WTC11 (cell line): ENCODE data around the gene FRMD4A. TPM values are rescaled to one million over a fixed set of nuclear protein-coding genes. Genes with fewer than 3 reads are reported as not detected.

ENCODE experiments used
- ATAC-seq: fragments of 200-7000 bp; cut with Tn5 transposase; 2 replicates; pipeline ENCODE4 v1.10.0; 2021; ENCODE audit warnings: mild to moderate bottlenecking, moderate library complexity
- CTCF ChIA-PET: fragments of 300-600 bp; sonication (Branson Sonifier 250); formaldehyde crosslinking; loops from one replicate; lab custom pipeline; 2021; ENCODE audit warnings: antibody characterized with exemption; lab: Charles Lee
- POLR2A ChIA-PET: fragments of 350-600 bp; sonication (Branson Sonifier 250); formaldehyde crosslinking; loops from one replicate; lab custom pipeline; 2021; ENCODE audit warnings: antibody characterized with exemption; lab: Charles Lee
- DNase-seq: peaks from one replicate; pipeline ENCODE4 v3.0.0; 2021; ENCODE audit warnings: low spot score
- H3K27ac Mint-ChIP-seq: 2 replicates; pipeline ENCODE4 v1.8.0; 2021; ENCODE audit warnings: mixed read lengths
- H3K27me3 Mint-ChIP-seq: 2 replicates; pipeline ENCODE4 v1.8.0; 2021; ENCODE audit warnings: low read depth, mild to moderate bottlenecking, moderate library complexity, mixed read lengths
- H3K36me3 Mint-ChIP-seq: 2 replicates; pipeline ENCODE4 v1.8.0; 2021; ENCODE audit warnings: mixed read lengths
- H3K4me1 Mint-ChIP-seq: 2 replicates; pipeline ENCODE4 v1.8.0; 2022; ENCODE audit warnings: mixed read lengths
- H3K4me3 Mint-ChIP-seq: 2 replicates; pipeline ENCODE4 v1.8.0; 2021; ENCODE audit warnings: mild to moderate bottlenecking, moderate library complexity, mixed read lengths
- H3K9me3 Mint-ChIP-seq: 2 replicates; pipeline ENCODE4 v1.8.0; 2021; ENCODE audit warnings: mixed read lengths
- CREB1 ChIP-seq: sonication (generic); formaldehyde crosslinking; IDR thresholded peaks from 2 replicates; pipeline ENCODE4 v1.8.0; 2023; ENCODE audit warnings: mild to moderate bottlenecking, missing genetic modification reagents
- ELF4 ChIP-seq: sonication (generic); formaldehyde crosslinking; IDR thresholded peaks from 2 replicates; pipeline ENCODE4 v1.8.1; 2022; ENCODE audit warnings: low read depth, mild to moderate bottlenecking, moderate library complexity, missing genetic modification reagents
- ESRRA ChIP-seq: sonication (generic); formaldehyde crosslinking; IDR thresholded peaks from 2 replicates; pipeline ENCODE4 v1.8.1; 2022; ENCODE audit warnings: mild to moderate bottlenecking, missing genetic modification reagents, borderline replicate concordance
- JUN ChIP-seq: sonication (generic); formaldehyde crosslinking; IDR thresholded peaks from 2 replicates; pipeline ENCODE4 v1.8.0; 2023; ENCODE audit warnings: mild to moderate bottlenecking, missing genetic modification reagents
- KAT7 ChIP-seq: sonication (generic); formaldehyde crosslinking; IDR thresholded peaks from 2 replicates; pipeline ENCODE4 v1.8.1; 2023; ENCODE audit warnings: missing genetic modification reagents, mild to moderate bottlenecking, borderline replicate concordance
- NFE2L1 ChIP-seq: sonication (generic); formaldehyde crosslinking; IDR thresholded peaks from 2 replicates; pipeline ENCODE4 v1.8.1; 2023; ENCODE audit warnings: missing genetic modification reagents
- PRRX2 ChIP-seq: fragments of 250-450 bp; sonication (Bioruptor Pico); IDR thresholded peaks from 2 replicates; pipeline ENCODE4 v1.8.0; 2021; ENCODE audit warnings: mild to moderate bottlenecking
- RORB ChIP-seq: fragments of 250-450 bp; sonication (Bioruptor Pico); IDR thresholded peaks from 2 replicates; pipeline ENCODE4 v1.9.0; 2021; ENCODE audit warnings: mild to moderate bottlenecking
- SOX15 ChIP-seq: fragments of 250-450 bp; sonication (Bioruptor Pico); IDR thresholded peaks from 2 replicates; pipeline ENCODE4 v1.9.0; 2021; ENCODE audit warnings: mild to moderate bottlenecking
- TEAD1 ChIP-seq: sonication (generic); formaldehyde crosslinking; IDR thresholded peaks from 2 replicates; pipeline ENCODE4 v1.8.0; 2022; ENCODE audit warnings: mild to moderate bottlenecking, missing genetic modification reagents
- ZBTB21 ChIP-seq: sonication (generic); formaldehyde crosslinking; IDR thresholded peaks from 2 replicates; pipeline ENCODE4 v1.8.1; 2023; ENCODE audit warnings: mild to moderate bottlenecking, missing genetic modification reagents, borderline replicate concordance
- ZNF138 ChIP-seq: sonication (generic); formaldehyde crosslinking; conservative IDR thresholded peaks from 2 replicates; pipeline ENCODE4 v1.8.1; 2022; ENCODE audit warnings: mild to moderate bottlenecking, moderate library complexity, missing genetic modification reagents
- total RNA-seq: library from RNA; stranded (reverse); gene quantifications from 3 replicates; pipeline ENCODE4 v1.2.3, GENCODE V29; 2021
- TF ChIP-seq, protein P1 (sequence below): sonication (generic); formaldehyde crosslinking; IDR thresholded peaks from 2 replicates; pipeline ENCODE4 v1.8.0; 2023; ENCODE audit warnings: missing genetic modification reagents, mild to moderate bottlenecking, borderline replicate concordance
- TF ChIP-seq, protein P2 (sequence below): sonication (generic); formaldehyde crosslinking; IDR thresholded peaks from 2 replicates; pipeline ENCODE4 v1.8.1; 2023; ENCODE audit warnings: mild to moderate bottlenecking, moderate library complexity, missing genetic modification reagents
- TF ChIP-seq, protein P3 (sequence below): fragments of 250-450 bp; sonication (Bioruptor Pico); IDR thresholded peaks from 2 replicates; pipeline ENCODE4 v1.9.0; 2021; ENCODE audit warnings: moderate library complexity, mild to moderate bottlenecking, inconsistent platforms, borderline replicate concordance
- TF ChIP-seq, protein P4 (sequence below): sonication (generic); formaldehyde crosslinking; IDR thresholded peaks from 2 replicates; pipeline ENCODE4 v1.8.1; 2023; ENCODE audit warnings: mild to moderate bottlenecking, missing genetic modification reagents, borderline replicate concordance
- TF ChIP-seq, protein P5 (sequence below): fragments of 250-450 bp; sonication (Bioruptor Pico); IDR thresholded peaks from 2 replicates; pipeline ENCODE4 v1.9.0; 2021; ENCODE audit warnings: mild to moderate bottlenecking
- TF ChIP-seq, protein P6 (sequence below): fragments of 250-450 bp; sonication (Bioruptor Pico); IDR thresholded peaks from 2 replicates; pipeline ENCODE4 v1.8.0; 2021; ENCODE audit warnings: mild to moderate bottlenecking
- TF ChIP-seq, protein P7 (sequence below): sonication (generic); formaldehyde crosslinking; IDR thresholded peaks from 2 replicates; pipeline ENCODE4 v1.8.1; 2022; ENCODE audit warnings: mild to moderate bottlenecking, moderate library complexity, missing genetic modification reagents

Gene FRMD4A
- total RNA-seq, 1 experiment from 2014 or later: 35.5 TPM

DNA sequence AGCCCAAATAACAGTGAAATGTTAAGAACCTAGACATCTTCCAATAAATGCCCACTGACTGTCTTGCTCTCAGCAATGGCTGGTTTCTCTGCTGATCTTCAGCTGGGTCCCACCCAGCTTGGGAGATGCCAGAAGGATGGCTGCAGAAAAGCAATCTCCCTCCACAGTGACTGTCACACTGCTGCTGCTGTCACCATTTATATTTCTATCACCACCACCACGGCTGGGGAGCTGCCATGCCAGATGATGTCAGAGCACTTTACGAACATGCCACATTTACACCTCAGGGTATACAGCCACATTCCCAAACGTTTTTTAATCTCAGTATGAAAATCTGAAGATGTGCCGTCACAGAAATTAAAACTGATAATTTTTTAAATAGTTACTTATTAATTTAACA, 29.8 kb upstream of the FRMD4A start:
- no peak overlapping the region for H3K27ac Mint-ChIP-seq
- CTCF ChIA-PET: no interaction called here
- H3K27me3 Mint-ChIP-seq: no peaks in the 10 kb centered on the region
- no peaks in the 10 kb centered on the region for H3K9me3 Mint-ChIP-seq
- no peaks in the 10 kb centered on the region for H3K4me1 Mint-ChIP-seq
- POLR2A ChIA-PET: no interaction called here
- no peak overlapping the region for H3K4me3 Mint-ChIP-seq
- no peak for DNase-seq
- no peak for ATAC-seq
- H3K36me3 Mint-ChIP-seq: no peaks in the 10 kb centered on the region
- TF ChIP-seq, protein P1, sequence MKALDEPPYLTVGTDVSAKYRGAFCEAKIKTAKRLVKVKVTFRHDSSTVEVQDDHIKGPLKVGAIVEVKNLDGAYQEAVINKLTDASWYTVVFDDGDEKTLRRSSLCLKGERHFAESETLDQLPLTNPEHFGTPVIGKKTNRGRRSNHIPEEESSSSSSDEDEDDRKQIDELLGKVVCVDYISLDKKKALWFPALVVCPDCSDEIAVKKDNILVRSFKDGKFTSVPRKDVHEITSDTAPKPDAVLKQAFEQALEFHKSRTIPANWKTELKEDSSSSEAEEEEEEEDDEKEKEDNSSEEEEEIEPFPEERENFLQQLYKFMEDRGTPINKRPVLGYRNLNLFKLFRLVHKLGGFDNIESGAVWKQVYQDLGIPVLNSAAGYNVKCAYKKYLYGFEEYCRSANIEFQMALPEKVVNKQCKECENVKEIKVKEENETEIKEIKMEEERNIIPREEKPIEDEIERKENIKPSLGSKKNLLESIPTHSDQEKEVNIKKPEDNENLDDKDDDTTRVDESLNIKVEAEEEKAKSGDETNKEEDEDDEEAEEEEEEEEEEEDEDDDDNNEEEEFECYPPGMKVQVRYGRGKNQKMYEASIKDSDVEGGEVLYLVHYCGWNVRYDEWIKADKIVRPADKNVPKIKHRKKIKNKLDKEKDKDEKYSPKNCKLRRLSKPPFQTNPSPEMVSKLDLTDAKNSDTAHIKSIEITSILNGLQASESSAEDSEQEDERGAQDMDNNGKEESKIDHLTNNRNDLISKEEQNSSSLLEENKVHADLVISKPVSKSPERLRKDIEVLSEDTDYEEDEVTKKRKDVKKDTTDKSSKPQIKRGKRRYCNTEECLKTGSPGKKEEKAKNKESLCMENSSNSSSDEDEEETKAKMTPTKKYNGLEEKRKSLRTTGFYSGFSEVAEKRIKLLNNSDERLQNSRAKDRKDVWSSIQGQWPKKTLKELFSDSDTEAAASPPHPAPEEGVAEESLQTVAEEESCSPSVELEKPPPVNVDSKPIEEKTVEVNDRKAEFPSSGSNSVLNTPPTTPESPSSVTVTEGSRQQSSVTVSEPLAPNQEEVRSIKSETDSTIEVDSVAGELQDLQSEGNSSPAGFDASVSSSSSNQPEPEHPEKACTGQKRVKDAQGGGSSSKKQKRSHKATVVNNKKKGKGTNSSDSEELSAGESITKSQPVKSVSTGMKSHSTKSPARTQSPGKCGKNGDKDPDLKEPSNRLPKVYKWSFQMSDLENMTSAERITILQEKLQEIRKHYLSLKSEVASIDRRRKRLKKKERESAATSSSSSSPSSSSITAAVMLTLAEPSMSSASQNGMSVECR (CRISPR knock-in tag): no peak
- no peak for TF ChIP-seq PRRX2 (CRISPR knock-in tag)
- no peak for TF ChIP-seq KAT7 (CRISPR knock-in tag)
- TF ChIP-seq, protein P2, sequence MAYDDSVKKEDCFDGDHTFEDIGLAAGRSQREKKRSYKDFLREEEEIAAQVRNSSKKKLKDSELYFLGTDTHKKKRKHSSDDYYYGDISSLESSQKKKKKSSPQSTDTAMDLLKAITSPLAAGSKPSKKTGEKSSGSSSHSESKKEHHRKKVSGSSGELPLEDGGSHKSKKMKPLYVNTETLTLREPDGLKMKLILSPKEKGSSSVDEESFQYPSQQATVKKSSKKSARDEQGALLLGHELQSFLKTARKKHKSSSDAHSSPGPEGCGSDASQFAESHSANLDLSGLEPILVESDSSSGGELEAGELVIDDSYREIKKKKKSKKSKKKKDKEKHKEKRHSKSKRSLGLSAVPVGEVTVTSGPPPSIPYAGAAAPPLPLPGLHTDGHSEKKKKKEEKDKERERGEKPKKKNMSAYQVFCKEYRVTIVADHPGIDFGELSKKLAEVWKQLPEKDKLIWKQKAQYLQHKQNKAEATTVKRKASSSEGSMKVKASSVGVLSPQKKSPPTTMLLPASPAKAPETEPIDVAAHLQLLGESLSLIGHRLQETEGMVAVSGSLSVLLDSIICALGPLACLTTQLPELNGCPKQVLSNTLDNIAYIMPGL (CRISPR knock-in tag): no peak
- no peak for TF ChIP-seq JUN
- TF ChIP-seq, protein P3, sequence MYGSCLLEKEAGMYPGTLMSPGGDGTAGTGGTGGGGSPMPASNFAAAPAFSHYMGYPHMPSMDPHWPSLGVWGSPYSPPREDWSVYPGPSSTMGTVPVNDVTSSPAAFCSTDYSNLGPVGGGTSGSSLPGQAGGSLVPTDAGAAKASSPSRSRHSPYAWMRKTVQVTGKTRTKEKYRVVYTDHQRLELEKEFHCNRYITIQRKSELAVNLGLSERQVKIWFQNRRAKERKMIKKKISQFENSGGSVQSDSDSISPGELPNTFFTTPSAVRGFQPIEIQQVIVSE (CRISPR knock-in tag): no peak
- TF ChIP-seq ZBTB21 (CRISPR knock-in tag): no peak
- TF ChIP-seq, protein P4, sequence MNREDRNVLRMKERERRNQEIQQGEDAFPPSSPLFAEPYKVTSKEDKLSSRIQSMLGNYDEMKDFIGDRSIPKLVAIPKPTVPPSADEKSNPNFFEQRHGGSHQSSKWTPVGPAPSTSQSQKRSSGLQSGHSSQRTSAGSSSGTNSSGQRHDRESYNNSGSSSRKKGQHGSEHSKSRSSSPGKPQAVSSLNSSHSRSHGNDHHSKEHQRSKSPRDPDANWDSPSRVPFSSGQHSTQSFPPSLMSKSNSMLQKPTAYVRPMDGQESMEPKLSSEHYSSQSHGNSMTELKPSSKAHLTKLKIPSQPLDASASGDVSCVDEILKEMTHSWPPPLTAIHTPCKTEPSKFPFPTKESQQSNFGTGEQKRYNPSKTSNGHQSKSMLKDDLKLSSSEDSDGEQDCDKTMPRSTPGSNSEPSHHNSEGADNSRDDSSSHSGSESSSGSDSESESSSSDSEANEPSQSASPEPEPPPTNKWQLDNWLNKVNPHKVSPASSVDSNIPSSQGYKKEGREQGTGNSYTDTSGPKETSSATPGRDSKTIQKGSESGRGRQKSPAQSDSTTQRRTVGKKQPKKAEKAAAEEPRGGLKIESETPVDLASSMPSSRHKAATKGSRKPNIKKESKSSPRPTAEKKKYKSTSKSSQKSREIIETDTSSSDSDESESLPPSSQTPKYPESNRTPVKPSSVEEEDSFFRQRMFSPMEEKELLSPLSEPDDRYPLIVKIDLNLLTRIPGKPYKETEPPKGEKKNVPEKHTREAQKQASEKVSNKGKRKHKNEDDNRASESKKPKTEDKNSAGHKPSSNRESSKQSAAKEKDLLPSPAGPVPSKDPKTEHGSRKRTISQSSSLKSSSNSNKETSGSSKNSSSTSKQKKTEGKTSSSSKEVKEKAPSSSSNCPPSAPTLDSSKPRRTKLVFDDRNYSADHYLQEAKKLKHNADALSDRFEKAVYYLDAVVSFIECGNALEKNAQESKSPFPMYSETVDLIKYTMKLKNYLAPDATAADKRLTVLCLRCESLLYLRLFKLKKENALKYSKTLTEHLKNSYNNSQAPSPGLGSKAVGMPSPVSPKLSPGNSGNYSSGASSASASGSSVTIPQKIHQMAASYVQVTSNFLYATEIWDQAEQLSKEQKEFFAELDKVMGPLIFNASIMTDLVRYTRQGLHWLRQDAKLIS: no peak
- TF ChIP-seq TEAD1 (CRISPR knock-in tag): no peak
- TF ChIP-seq NFE2L1 (CRISPR knock-in tag): no peak
- TF ChIP-seq ESRRA (CRISPR knock-in tag): no peak
- TF ChIP-seq, protein P5, sequence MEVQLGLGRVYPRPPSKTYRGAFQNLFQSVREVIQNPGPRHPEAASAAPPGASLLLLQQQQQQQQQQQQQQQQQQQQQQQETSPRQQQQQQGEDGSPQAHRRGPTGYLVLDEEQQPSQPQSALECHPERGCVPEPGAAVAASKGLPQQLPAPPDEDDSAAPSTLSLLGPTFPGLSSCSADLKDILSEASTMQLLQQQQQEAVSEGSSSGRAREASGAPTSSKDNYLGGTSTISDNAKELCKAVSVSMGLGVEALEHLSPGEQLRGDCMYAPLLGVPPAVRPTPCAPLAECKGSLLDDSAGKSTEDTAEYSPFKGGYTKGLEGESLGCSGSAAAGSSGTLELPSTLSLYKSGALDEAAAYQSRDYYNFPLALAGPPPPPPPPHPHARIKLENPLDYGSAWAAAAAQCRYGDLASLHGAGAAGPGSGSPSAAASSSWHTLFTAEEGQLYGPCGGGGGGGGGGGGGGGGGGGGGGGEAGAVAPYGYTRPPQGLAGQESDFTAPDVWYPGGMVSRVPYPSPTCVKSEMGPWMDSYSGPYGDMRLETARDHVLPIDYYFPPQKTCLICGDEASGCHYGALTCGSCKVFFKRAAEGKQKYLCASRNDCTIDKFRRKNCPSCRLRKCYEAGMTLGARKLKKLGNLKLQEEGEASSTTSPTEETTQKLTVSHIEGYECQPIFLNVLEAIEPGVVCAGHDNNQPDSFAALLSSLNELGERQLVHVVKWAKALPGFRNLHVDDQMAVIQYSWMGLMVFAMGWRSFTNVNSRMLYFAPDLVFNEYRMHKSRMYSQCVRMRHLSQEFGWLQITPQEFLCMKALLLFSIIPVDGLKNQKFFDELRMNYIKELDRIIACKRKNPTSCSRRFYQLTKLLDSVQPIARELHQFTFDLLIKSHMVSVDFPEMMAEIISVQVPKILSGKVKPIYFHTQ (CRISPR knock-in tag): no peak
- TF ChIP-seq RORB (CRISPR knock-in tag): no peak
- TF ChIP-seq ELF4: no peak
- TF ChIP-seq, protein P6, sequence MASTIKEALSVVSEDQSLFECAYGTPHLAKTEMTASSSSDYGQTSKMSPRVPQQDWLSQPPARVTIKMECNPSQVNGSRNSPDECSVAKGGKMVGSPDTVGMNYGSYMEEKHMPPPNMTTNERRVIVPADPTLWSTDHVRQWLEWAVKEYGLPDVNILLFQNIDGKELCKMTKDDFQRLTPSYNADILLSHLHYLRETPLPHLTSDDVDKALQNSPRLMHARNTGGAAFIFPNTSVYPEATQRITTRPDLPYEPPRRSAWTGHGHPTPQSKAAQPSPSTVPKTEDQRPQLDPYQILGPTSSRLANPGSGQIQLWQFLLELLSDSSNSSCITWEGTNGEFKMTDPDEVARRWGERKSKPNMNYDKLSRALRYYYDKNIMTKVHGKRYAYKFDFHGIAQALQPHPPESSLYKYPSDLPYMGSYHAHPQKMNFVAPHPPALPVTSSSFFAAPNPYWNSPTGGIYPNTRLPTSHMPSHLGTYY (CRISPR knock-in tag): no peak
- no peak for TF ChIP-seq CREB1
- TF ChIP-seq ZNF138 (CRISPR knock-in tag): no peak
- no peak for TF ChIP-seq SOX15 (CRISPR knock-in tag)
- TF ChIP-seq, protein P7, sequence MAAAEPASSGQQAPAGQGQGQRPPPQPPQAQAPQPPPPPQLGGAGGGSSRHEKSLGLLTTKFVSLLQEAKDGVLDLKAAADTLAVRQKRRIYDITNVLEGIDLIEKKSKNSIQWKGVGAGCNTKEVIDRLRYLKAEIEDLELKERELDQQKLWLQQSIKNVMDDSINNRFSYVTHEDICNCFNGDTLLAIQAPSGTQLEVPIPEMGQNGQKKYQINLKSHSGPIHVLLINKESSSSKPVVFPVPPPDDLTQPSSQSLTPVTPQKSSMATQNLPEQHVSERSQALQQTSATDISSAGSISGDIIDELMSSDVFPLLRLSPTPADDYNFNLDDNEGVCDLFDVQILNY (CRISPR knock-in tag): no peak
